ENCODE data around the gene TTC1.

TTC1 gene

GRCh38 chr5:160023007-160023907 is 14.3 kb downstream of the TTC1 start:
- TF ChIP-seq CTCF (IDR thresholded peaks at IDR 0.05), result no peak

GRCh38 chr5:160023908-160024630 is 15.1 kb downstream of the TTC1 start:
- no peak for TF ChIP-seq CTCF (IDR thresholded peaks at IDR 0.05)

- no peak for TF ChIP-seq CTCF (IDR thresholded peaks at IDR 0.05)
Measured at GRCh38 chr5:160029004-160029403, 20.1 kb downstream of the TTC1 start.

GRCh38 chr5:160029540-160030139 is 20.7 kb downstream of the TTC1 start:
- TF ChIP-seq CTCF (IDR thresholded peaks at IDR 0.05), result no peak

- no peak for TF ChIP-seq CTCF (IDR thresholded peaks at IDR 0.05)
Measured at GRCh38 chr5:160030631-160031377, 21.9 kb downstream of the TTC1 start.

- TF ChIP-seq CTCF (IDR thresholded peaks at IDR 0.05), result no peak
Measured at GRCh38 chr5:160033546-160034252, 24.8 kb downstream of the TTC1 start.

Measured in LNCAP (cell line).